DND-41 (cell line): ENCODE data around the gene ITGB5.

ENCODE experiments used
- EZH2 ChIP-seq: IDR thresholded peaks from 3 replicates; pipeline ENCODE4 v1.6.1; 2012; ENCODE audit warnings: borderline replicate concordance, low read depth, mild to moderate bottlenecking, moderate library complexity, low read length, inconsistent platforms; ENCODE audit not compliant: severe bottlenecking
- TF ChIP-seq, protein P1 (sequence below): IDR thresholded peaks from 2 replicates; pipeline ENCODE4 v1.5.1; 2012; ENCODE audit warnings: borderline replicate concordance, low read length, moderate library complexity, mild to moderate bottlenecking; ENCODE audit not compliant: poor library complexity, severe bottlenecking; ENCODE audit errors: extremely low read depth

DNA sequence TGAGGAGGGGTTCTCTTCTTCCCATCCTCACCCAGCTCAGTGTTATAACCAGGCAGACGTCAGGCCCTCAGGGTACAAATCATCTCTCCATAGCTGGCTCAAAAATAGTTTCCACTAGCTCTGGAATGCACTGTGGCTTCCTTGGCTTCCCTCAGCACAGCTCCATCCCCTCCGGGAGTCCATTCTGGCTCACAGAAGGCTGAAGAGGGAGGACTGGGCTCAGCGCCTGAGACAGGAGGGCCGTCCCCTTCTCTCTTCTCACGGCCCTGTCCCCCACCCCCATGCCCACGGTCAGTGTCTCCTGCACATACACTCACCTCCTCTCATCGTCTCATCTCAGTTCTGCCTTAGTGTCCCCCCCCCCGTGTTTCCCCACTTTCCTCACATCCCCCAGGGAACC, 106.8 kb downstream of the ITGB5 start:
- TF ChIP-seq, protein P1, sequence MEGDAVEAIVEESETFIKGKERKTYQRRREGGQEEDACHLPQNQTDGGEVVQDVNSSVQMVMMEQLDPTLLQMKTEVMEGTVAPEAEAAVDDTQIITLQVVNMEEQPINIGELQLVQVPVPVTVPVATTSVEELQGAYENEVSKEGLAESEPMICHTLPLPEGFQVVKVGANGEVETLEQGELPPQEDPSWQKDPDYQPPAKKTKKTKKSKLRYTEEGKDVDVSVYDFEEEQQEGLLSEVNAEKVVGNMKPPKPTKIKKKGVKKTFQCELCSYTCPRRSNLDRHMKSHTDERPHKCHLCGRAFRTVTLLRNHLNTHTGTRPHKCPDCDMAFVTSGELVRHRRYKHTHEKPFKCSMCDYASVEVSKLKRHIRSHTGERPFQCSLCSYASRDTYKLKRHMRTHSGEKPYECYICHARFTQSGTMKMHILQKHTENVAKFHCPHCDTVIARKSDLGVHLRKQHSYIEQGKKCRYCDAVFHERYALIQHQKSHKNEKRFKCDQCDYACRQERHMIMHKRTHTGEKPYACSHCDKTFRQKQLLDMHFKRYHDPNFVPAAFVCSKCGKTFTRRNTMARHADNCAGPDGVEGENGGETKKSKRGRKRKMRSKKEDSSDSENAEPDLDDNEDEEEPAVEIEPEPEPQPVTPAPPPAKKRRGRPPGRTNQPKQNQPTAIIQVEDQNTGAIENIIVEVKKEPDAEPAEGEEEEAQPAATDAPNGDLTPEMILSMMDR: no peak
- TF ChIP-seq EZH2: no peak
